GM12878 (cell line): Measurements from ENCODE around the gene PLGRKT. TPM values are rescaled to one million over a fixed set of nuclear protein-coding genes. Genes with fewer than 3 reads are reported as not detected.

Experiments
- ATAC-seq: fragments of 200-7000 bp; cut with Tn5 transposase; 3 replicates; pipeline ENCODE4 v1.9.1; 2020; ENCODE audit warnings: mild to moderate bottlenecking, moderate library complexity
- BruUV-seq: library from RNA; stranded (reverse); fragments of 400-500 nt; replicated peaks from 2 replicates; lab custom pipeline; 2021; lab: Mats Ljungman, UMichigan
- CTCF ChIA-PET: fragments of 300-600 bp; sonication (Branson Sonifier 250); formaldehyde crosslinking; extraction: SDS; loops from one replicate; lab custom pipeline; 2021; ENCODE audit warnings: inconsistent platforms; lab: Yijun Ruan, JAX
- POLR2A ChIA-PET: fragments of 350-600 bp; formaldehyde crosslinking; extraction: SDS; loops from one replicate; lab custom pipeline; 2021; ENCODE audit warnings: inconsistent platforms; lab: Charles Lee
- RAD21 ChIA-PET: fragments of 300-600 bp; sonication (Branson Sonifier 250); formaldehyde crosslinking; loops from one replicate; lab custom pipeline; 2023; ENCODE audit warnings: antibody characterized with exemption; ENCODE audit not compliant: unreplicated experiment; lab: Charles Lee
- SMC1A ChIA-PET: fragments of 300-600 bp; sonication (Branson Sonifier 250); formaldehyde crosslinking; loops from one replicate; lab custom pipeline; 2023; ENCODE audit not compliant: unreplicated experiment, uncharacterized antibody; lab: Charles Lee
- DNase-seq: peaks from one replicate; pipeline ENCODE4 v3.0.0-alpha.2; 2011; ENCODE audit warnings: low read depth, low spot score
- FAIRE-seq: peaks from 3 replicates; lab custom pipeline; 2011; peaks lifted over from hg19 to GRCh38; lab: Jason Lieb, UNC
- H2AFZ ChIP-seq: 2 replicates; pipeline ENCODE4 v1.6.0; 2011; ENCODE audit warnings: low read depth, low read length, control low read depth; ENCODE audit not compliant: control insufficient read depth
- H3K27ac ChIP-seq: 2 replicates; pipeline ENCODE4 v1.5.1; 2011; ENCODE audit warnings: control low read depth; ENCODE audit not compliant: control insufficient read depth, insufficient read depth
- H3K27me3 ChIP-seq, 2 experiments: replicated peaks in 1 of 2; 2 replicates each; pipeline versions ENCODE4 v1.6.0 to v1.6.1; 2011; ENCODE audit warnings: low read length in 1 of 2; ENCODE audit not compliant: control insufficient read depth in 2 of 2, insufficient read depth in 2 of 2
- H3K36me3 ChIP-seq, 2 experiments: 2 replicates each; pipeline ENCODE4 v1.5.1; 2011; ENCODE audit warnings: low read length in 1 of 2; ENCODE audit not compliant: control insufficient read depth in 2 of 2, insufficient read depth in 2 of 2
- H3K4me1 ChIP-seq: 2 replicates; pipeline ENCODE4 v1.6.1; 2011; ENCODE audit warnings: mild to moderate bottlenecking, low read length, moderate library complexity, mixed read lengths; ENCODE audit not compliant: control insufficient read depth, insufficient read depth
- H3K4me2 ChIP-seq: 2 replicates; pipeline ENCODE4 v1.6.0; 2011; ENCODE audit warnings: control low read depth; ENCODE audit not compliant: control insufficient read depth, insufficient read depth
- H3K4me3 ChIP-seq: fragments of 200-600 bp; sonication (generic); 2 replicates; pipeline ENCODE4 v1.5.1; 2016
- H3K79me2 ChIP-seq: 2 replicates; pipeline ENCODE4 v1.6.0; 2011; ENCODE audit warnings: low read length; ENCODE audit not compliant: control insufficient read depth, insufficient read depth
- H3K9ac ChIP-seq: 2 replicates; pipeline ENCODE4 v1.8.0; 2011; ENCODE audit warnings: low read length, control low read depth, mixed read lengths; ENCODE audit not compliant: control insufficient read depth, insufficient read depth
- H3K9me3 ChIP-seq: replicated peaks from 3 replicates; pipeline ENCODE4 v1.5.1; 2011; ENCODE audit warnings: mild to moderate bottlenecking, low read length; ENCODE audit not compliant: control insufficient read depth, insufficient read depth
- H4K20me1 ChIP-seq: 2 replicates; pipeline ENCODE4 v1.6.0; 2011; ENCODE audit not compliant: control insufficient read depth, insufficient read depth
- BCL3 ChIP-seq: IDR thresholded peaks from 2 replicates; pipeline ENCODE4 v1.6.1; 2011; ENCODE audit warnings: borderline replicate concordance, low read depth, mild to moderate bottlenecking, moderate library complexity, low read length; ENCODE audit not compliant: insufficient read depth, poor library complexity, severe bottlenecking
- CBX5 ChIP-seq: sonication (generic); IDR thresholded peaks from 2 replicates; pipeline ENCODE4 v1.6.1; 2016; ENCODE audit warnings: low read depth, moderate library complexity, mild to moderate bottlenecking, inconsistent platforms
- E2F4 ChIP-seq: IDR thresholded peaks from 2 replicates; pipeline ENCODE4 v1.6.1; 2012; ENCODE audit warnings: low read depth, low read length, improper control_type of control experiment
- HDAC6 ChIP-seq: fragments of 200-600 bp; sonication (generic); IDR thresholded peaks from one replicate; pipeline ENCODE4 v1.8.0; 2017; ENCODE audit warnings: antibody characterized with exemption; ENCODE audit not compliant: unreplicated experiment
- MXI1 ChIP-seq: fragments of 150-350 bp; IDR thresholded peaks from 2 replicates; pipeline ENCODE4 v1.6.1; 2011; ENCODE audit warnings: low read depth, mild to moderate bottlenecking, inconsistent platforms, low read length, improper control_type of control experiment
- PAX8 ChIP-seq: fragments of 450-650 bp; IDR thresholded peaks from 2 replicates; pipeline ENCODE4 v1.6.1; 2017; ENCODE audit warnings: mild to moderate bottlenecking, moderate library complexity
- POLR2AphosphoS5 ChIP-seq: IDR thresholded peaks from 2 replicates; pipeline ENCODE4 v1.6.1; 2011; ENCODE audit warnings: mild to moderate bottlenecking, low read length, inconsistent platforms
- TCF12 ChIP-seq: IDR thresholded peaks from 2 replicates; pipeline ENCODE4 v1.6.1; 2011; ENCODE audit warnings: low read depth, mild to moderate bottlenecking, low read length
- ZNF592 ChIP-seq: fragments of 450-650 bp; IDR thresholded peaks from 2 replicates; pipeline ENCODE4 v1.6.1; 2017; ENCODE audit warnings: mild to moderate bottlenecking, moderate library complexity
- WGBS: methylation state at CpG from one replicate; pipeline ENCODE4 v1.1.6; 2016; ENCODE audit warnings: low lambda C conversion rate; ENCODE audit not compliant: insufficient replicate concordance, insufficient coverage; ENCODE audit errors: missing lambda C conversion rate; 5-methylcytosine and 5-hydroxymethylcytosine counted together
- in situ Hi-C: fragments of 300-500 bp; cut with MboI; formaldehyde crosslinking; loops from 9 replicates; pipeline ENCODE4 v1.14.3; 2018; ENCODE audit warnings: mixed read lengths
- intact Hi-C: fragments of 100-400 bp; cut with micrococcal nuclease; formaldehyde crosslinking; loops from one replicate; pipeline ENCODE4 v1.14.2; 2022; ENCODE audit not compliant: unreplicated experiment
- polyA plus RNA-seq, 11 experiments: library from polyadenylated mRNA; depleted of rRNA in 4 of 11; unstranded in 6 of 11; stranded (reverse) in 5 of 11; fragments of >200 nt; fragmentation: Nextera tagmentation in 4 of 11; fragmentation: Illumina TruSeq in 1 of 11; extraction: Ambion mirVana in 4 of 11; extraction: Trizol in 1 of 11; gene quantifications; 1 replicate in 1 of 11; 2 replicates in 10 of 11; pipeline versions ENCODE4 v1.2.1 to v1.2.3, GENCODE V29; 2011 to 2016; ENCODE audit warnings: inconsistent platforms in 2 of 11, missing spikeins in 2 of 11, low read depth in 1 of 11
- total RNA-seq, 4 experiments: library from RNA; depleted of rRNA in 3 of 4; stranded (reverse); fragments of >200 nt in 3 of 4; fragmentation: Illumina TruSeq in 1 of 4; extraction: Trizol in 1 of 4; gene quantifications; 2 replicates each; pipeline versions ENCODE4 v1.2.1 to v1.2.3, GENCODE V29; 2013 to 2021

PLGRKT gene
- total and polyA plus RNA-seq, 10 of the 15 experiments (the other 5 are each of a cell fraction or from before 2014, with no cell fraction given) = 25.2 to 72.3 (median 38.4) TPM

GRCh38 chr9:5315187-5315923 is 122.4 kb downstream of the PLGRKT start:
- ATAC-seq (no peak), FAIRE-seq (no peak), DNase-seq (no peak)
- Histone ChIP-seq H4K20me1 (no peaks in the 10 kb centered on the region), H2AFZ (no peak overlapping the region), H3K79me2 (no peaks in the 10 kb centered on the region), H3K27me3 (no peaks in the 10 kb centered on the region), H3K9ac (no peak overlapping the region), H3K9me3 (no peaks in the 10 kb centered on the region; the same call in 2 of the 3 replicates), H3K27ac (no peak overlapping the region), H3K4me3 (no peak overlapping the region), H3K4me1 (no peaks in the 10 kb centered on the region), H3K36me3 (no peaks in the 10 kb centered on the region), H3K4me2 (no peak overlapping the region)
- intact Hi-C loops (no loop called here), in situ Hi-C loops (no loop called here)
- ChIA-PET RAD21 (no interaction called here), SMC1A (no interaction called here), POLR2A (interaction anchor here (0.6 to 0.7 kb wide), 2 partner anchors 9 to 552 kb away, joined by 3 to 6 read pairs; no protein-coding TSS in a partner anchor), CTCF (interaction anchor here (0.6 to 0.8 kb wide), 2 partner anchors 82 to 1227 kb away, joined by 3 to 4 read pairs; no protein-coding TSS in a partner anchor)
- BruUV-seq = no TSS peak
- TF ChIP-seq TCF12 (no peak), CBX5 (0 out of 2 replicates have a peak, but pooled peaks have one; percentile 26)
- 54% methylated on average over 4 of the region's 4 CpGs for WGBS

GRCh38 chr9:5310851-5311250 is 126.9 kb downstream of the PLGRKT start:
- FAIRE-seq = no peak
- no TSS peak for BruUV-seq
- DNase-seq = no peak
- in situ Hi-C loops = no loop called here
- Histone ChIP-seq H4K20me1 (no peaks in the 10 kb centered on the region), H3K4me2 (no peak overlapping the region), H3K79me2 (no peaks in the 10 kb centered on the region), H3K4me1 (no peaks in the 10 kb centered on the region), H3K4me3 (no peak overlapping the region), H3K9ac (no peak overlapping the region), H3K36me3 (no peaks in the 10 kb centered on the region), H2AFZ (no peak overlapping the region), H3K27me3 (no peaks in the 10 kb centered on the region), H3K27ac (no peak overlapping the region), H3K9me3 (no peaks in the 10 kb centered on the region; the same call in 2 of the 3 replicates)
- ATAC-seq = no peak
- intact Hi-C loops = no loop called here
- ChIA-PET SMC1A (interaction anchor here (0.9 to 1.0 kb wide), 2 partner anchors 22 to 35 kb away, joined by 3 read pairs; no protein-coding TSS in a partner anchor), CTCF (no interaction called here), POLR2A (no interaction called here), RAD21 (no interaction called here)
- TF ChIP-seq BCL3 (no peak), MXI1 (no peak), POLR2AphosphoS5 (no peak), PAX8 (no peak), HDAC6 (no peak), ZNF592 (no peak), E2F4 (no peak)
